ENCODE measurements around the gene APOBEC4. TPM values are rescaled to one million over a fixed set of nuclear protein-coding genes. Genes with fewer than 3 reads are reported as not detected.

APOBEC4 gene
- total and polyA plus RNA-seq, 2 of the 13 experiments (the other 11 are each of a cell fraction or from before 2014, with no cell fraction given) = not detected

DNA sequence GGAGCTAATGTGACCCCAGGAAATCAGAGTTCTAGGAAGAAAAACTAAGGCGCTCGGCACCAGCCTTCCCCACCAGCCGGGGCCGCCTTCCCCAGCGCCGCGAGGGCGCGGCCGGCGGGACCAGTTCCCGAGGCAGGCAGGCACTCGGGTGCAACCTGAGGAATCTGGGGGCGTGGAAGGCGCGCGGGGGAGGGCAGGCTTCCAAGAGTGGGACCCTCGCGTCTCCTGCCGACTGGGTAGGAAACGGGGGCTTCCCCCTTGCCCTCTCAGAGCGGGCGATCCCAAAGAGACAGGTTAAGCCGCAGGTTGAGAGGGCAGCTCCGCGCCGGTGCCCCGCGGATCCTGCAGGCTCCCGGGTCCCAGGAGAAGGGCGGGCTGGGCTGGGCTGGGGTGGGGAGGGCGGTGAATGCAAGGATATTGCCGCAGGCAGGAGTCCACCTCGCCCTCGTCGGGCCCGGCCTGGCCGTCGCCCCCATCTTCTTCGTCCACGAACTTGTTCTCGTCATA lies 18.0 kb downstream of the APOBEC4 start (continued):
- peak; percentile 81 for TF ChIP-seq NFAT5 (CRISPR knock-in tag; IDR thresholded peaks at IDR 0.05)
- no peak for TF ChIP-seq AHR (CRISPR knock-in tag; IDR thresholded peaks at IDR 0.05)
- TF ChIP-seq DMAP1 (CRISPR knock-in tag; IDR thresholded peaks at IDR 0.05) = peak; percentile 32; the same call in 1 of the 2 replicates
- no peak for TF ChIP-seq TCF7L2 (IDR thresholded peaks at IDR 0.05; ENCODE audit: low read depth, low read length)
- peak; percentile 58 for TF ChIP-seq ZNF407 (CRISPR knock-in tag; IDR thresholded peaks at IDR 0.05; ENCODE audit: not compliant biosample characterization)
- 0 out of 2 replicates have a peak, but pooled peaks have one; percentile 57 for TF ChIP-seq BRD4 (CRISPR knock-in tag; IDR thresholded peaks at IDR 0.05)
- TF ChIP-seq ZNF3 (CRISPR knock-in tag; IDR thresholded peaks at IDR 0.05) = 0 out of 2 replicates have a peak, but pooled peaks have one; percentile 1
- 0 out of 2 replicates have a peak, but pooled peaks have one; percentile 10 for TF ChIP-seq ZFP90 (CRISPR knock-in tag; IDR thresholded peaks at IDR 0.05; ENCODE audit: borderline replicate concordance)
- TF ChIP-seq, protein P1, sequence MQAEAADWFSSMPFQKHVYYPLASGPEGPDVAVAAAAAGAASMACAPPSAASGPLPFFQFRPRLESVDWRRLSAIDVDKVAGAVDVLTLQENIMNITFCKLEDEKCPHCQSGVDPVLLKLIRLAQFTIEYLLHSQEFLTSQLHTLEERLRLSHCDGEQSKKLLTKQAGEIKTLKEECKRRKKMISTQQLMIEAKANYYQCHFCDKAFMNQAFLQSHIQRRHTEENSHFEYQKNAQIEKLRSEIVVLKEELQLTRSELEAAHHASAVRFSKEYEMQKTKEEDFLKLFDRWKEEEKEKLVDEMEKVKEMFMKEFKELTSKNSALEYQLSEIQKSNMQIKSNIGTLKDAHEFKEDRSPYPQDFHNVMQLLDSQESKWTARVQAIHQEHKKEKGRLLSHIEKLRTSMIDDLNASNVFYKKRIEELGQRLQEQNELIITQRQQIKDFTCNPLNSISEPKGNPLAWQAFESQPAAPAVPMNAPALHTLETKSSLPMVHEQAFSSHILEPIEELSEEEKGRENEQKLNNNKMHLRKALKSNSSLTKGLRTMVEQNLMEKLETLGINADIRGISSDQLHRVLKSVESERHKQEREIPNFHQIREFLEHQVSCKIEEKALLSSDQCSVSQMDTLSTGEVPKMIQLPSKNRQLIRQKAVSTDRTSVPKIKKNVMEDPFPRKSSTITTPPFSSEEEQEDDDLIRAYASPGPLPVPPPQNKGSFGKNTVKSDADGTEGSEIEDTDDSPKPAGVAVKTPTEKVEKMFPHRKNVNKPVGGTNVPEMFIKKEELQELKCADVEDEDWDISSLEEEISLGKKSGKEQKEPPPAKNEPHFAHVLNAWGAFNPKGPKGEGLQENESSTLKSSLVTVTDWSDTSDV (CRISPR knock-in tag; IDR thresholded peaks at IDR 0.05) = no peak
- no peak for TF ChIP-seq ZNF20 (CRISPR knock-in tag; IDR thresholded peaks at IDR 0.05)
- no peak for TF ChIP-seq ZBTB38 (CRISPR knock-in tag; IDR thresholded peaks at IDR 0.05)
